OCI-LY1 (cell line): Measurements from ENCODE around the gene NUMBL.

Source experiments
- H2AFZ ChIP-seq: fragments of 200-600 bp; sonication (generic), shearing (Covaris generic); 2 replicates; pipeline ENCODE4 v1.6.0; 2014; ENCODE audit warnings: antibody characterized with exemption, mild to moderate bottlenecking, low read length
- H3F3A ChIP-seq: fragments of 200-600 bp; sonication (generic), shearing (Covaris generic); 2 replicates; pipeline ENCODE4 v1.6.0; 2014; ENCODE audit warnings: mild to moderate bottlenecking, antibody characterized with exemption, low read length, moderate library complexity; ENCODE audit not compliant: insufficient read depth
- H3K27ac ChIP-seq: fragments of 200-600 bp; sonication (generic); 2 replicates; pipeline ENCODE4 v1.5.1; 2014; ENCODE audit warnings: low read length, mixed run types, mild to moderate bottlenecking, low read depth; ENCODE audit not compliant: poor library complexity, severe bottlenecking
- H3K27me3 ChIP-seq: fragments of 200-600 bp; sonication (generic); 2 replicates; pipeline ENCODE4 v1.6.0; 2014; ENCODE audit warnings: antibody characterized with exemption, mild to moderate bottlenecking, low read length, moderate library complexity; ENCODE audit not compliant: insufficient read depth
- H3K36me3 ChIP-seq: fragments of 200-600 bp; sonication (generic); 2 replicates; pipeline ENCODE4 v1.6.1; 2014; ENCODE audit warnings: mild to moderate bottlenecking, antibody characterized with exemption, low read length, moderate library complexity, mixed read lengths; ENCODE audit not compliant: insufficient read depth
- H3K4me1 ChIP-seq: fragments of 200-600 bp; sonication (generic); 2 replicates; pipeline ENCODE4 v1.5.1; 2014; ENCODE audit warnings: mild to moderate bottlenecking, low read length, moderate library complexity; ENCODE audit not compliant: insufficient read depth, severe bottlenecking
- H3K4me2 ChIP-seq: fragments of 200-600 bp; sonication (generic), shearing (Covaris generic); 2 replicates; pipeline ENCODE4 v1.6.1; 2014; ENCODE audit warnings: low read length
- H3K4me3 ChIP-seq: fragments of 200-600 bp; sonication (generic); 2 replicates; pipeline ENCODE4 v1.5.1; 2014; ENCODE audit warnings: low read length, low read depth, mild to moderate bottlenecking, mixed read lengths; ENCODE audit not compliant: poor library complexity, severe bottlenecking
- H3K79me2 ChIP-seq: fragments of 200-600 bp; shearing (Covaris generic); 2 replicates; pipeline ENCODE4 v1.6.1; 2016; ENCODE audit warnings: mixed run types, low read length, mixed read lengths; ENCODE audit not compliant: insufficient read depth
- H3K9ac ChIP-seq: fragments of 200-600 bp; sonication (generic), shearing (Covaris generic); 2 replicates; pipeline ENCODE4 v1.6.1; 2014; ENCODE audit warnings: mild to moderate bottlenecking, low read length, mixed read lengths
- H3K9me2 ChIP-seq: fragments of 200-600 bp; sonication (generic), shearing (Covaris generic); 2 replicates; pipeline ENCODE4 v1.6.1; 2014; ENCODE audit warnings: low read depth, mild to moderate bottlenecking, low read length, mixed read lengths
- H3K9me3 ChIP-seq: fragments of 200-600 bp; shearing (Covaris generic); 2 replicates; pipeline ENCODE4 v1.6.1; 2014; ENCODE audit warnings: low read length, mixed read lengths
- H4K20me1 ChIP-seq: fragments of 200-600 bp; sonication (generic), shearing (Covaris generic); 2 replicates; pipeline ENCODE4 v1.6.0; 2016; ENCODE audit warnings: mild to moderate bottlenecking, low read length; ENCODE audit not compliant: insufficient read depth
- EZH2 ChIP-seq: fragments of 200-600 bp; sonication (generic), shearing (Covaris generic); IDR thresholded peaks from 2 replicates; pipeline ENCODE4 v1.8.0; 2017; ENCODE audit warnings: borderline replicate concordance, mixed run types, mild to moderate bottlenecking, antibody characterized with exemption, low read length, moderate library complexity, mixed read lengths
- TF ChIP-seq, protein P1 (sequence below): fragments of 200-600 bp; sonication (generic), shearing (Covaris generic); IDR thresholded peaks from 2 replicates; pipeline ENCODE4 v1.5.1; 2017; ENCODE audit warnings: mild to moderate bottlenecking, antibody characterized with exemption, low read length, moderate library complexity, mixed read lengths

NUMBL gene

DNA sequence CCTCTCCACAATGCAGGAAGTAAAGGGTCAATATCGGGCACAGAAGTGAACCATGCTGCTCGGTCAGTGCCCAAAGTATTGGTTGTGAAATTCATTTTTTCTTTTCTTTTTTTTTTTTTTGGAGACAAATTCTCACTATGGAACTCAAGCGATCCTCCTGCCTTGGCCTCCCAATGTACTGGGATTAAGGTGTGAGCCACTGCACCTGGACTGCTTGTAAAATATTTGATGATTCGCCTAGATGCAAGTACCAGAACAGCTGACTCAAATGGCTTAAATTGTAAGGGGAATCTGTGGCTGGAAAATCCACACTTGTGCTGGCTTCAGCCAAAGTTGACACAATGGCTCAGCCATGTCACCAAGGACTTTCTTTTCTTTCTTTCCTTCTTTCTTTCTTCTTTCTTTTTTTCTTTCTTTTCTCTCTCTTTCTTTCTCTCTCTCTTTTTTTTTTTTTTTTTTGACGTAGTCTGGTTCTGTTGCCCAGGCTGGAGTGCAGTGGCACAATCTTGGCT, 43.7 kb downstream of the NUMBL start:
- Histone ChIP-seq H2AFZ (no peak overlapping the region), H3K27ac (no peak overlapping the region)
- TF ChIP-seq EZH2: no peak
- TF ChIP-seq, protein P1, sequence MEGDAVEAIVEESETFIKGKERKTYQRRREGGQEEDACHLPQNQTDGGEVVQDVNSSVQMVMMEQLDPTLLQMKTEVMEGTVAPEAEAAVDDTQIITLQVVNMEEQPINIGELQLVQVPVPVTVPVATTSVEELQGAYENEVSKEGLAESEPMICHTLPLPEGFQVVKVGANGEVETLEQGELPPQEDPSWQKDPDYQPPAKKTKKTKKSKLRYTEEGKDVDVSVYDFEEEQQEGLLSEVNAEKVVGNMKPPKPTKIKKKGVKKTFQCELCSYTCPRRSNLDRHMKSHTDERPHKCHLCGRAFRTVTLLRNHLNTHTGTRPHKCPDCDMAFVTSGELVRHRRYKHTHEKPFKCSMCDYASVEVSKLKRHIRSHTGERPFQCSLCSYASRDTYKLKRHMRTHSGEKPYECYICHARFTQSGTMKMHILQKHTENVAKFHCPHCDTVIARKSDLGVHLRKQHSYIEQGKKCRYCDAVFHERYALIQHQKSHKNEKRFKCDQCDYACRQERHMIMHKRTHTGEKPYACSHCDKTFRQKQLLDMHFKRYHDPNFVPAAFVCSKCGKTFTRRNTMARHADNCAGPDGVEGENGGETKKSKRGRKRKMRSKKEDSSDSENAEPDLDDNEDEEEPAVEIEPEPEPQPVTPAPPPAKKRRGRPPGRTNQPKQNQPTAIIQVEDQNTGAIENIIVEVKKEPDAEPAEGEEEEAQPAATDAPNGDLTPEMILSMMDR: no peak

DNA sequence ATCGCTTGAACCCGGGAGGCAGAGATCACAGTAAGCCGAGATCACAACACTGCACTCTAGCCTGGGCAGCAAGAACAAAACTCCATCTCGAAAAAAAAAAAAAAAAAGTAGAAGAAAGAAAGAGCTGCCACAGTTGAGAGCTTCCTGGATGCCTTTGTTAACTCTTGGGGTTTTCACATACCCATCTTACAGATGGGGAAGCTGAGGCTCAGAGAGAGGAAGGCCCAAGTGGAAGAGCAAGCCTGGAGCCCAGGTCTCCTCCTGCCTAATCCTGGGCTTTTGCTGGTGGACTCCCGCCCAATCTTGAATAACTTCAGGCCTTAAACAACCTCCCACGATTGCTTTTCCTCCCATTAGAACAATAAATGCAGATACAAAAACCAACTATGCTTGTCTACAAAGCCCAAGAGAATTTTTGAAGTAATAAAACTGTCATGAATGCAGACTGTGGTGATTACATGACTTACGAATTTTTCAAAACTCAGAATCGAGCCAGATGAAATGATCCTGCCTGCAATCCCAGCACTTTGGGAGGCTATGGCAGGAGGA, 47.6 kb downstream of the NUMBL start:
- H3K79me2 ChIP-seq: no peaks in the 10 kb centered on the region
- no peaks in the 10 kb centered on the region for H3F3A ChIP-seq

More for the DNA sequence above, 43.7 kb downstream of the NUMBL start:
- no peaks in the 10 kb centered on the region for H3K79me2 ChIP-seq
- peaks cover 5% of the 10 kb centered on the region; the same call in 1 of the 2 replicates for H3K27me3 ChIP-seq
- H3K4me3 ChIP-seq: no peak overlapping the region
- H3K36me3 ChIP-seq: no peaks in the 10 kb centered on the region
- no peaks in the 10 kb centered on the region for H4K20me1 ChIP-seq
- H3K9me2 ChIP-seq: no peaks in the 10 kb centered on the region
- H3K4me1 ChIP-seq: no peaks in the 10 kb centered on the region
- peaks cover 4% of the 10 kb centered on the region; the same call in 1 of the 2 replicates for H3K9me3 ChIP-seq
- no peak overlapping the region for H3K9ac ChIP-seq
- H3K4me2 ChIP-seq: no peak overlapping the region
- H3F3A ChIP-seq: no peaks in the 10 kb centered on the region

DNA sequence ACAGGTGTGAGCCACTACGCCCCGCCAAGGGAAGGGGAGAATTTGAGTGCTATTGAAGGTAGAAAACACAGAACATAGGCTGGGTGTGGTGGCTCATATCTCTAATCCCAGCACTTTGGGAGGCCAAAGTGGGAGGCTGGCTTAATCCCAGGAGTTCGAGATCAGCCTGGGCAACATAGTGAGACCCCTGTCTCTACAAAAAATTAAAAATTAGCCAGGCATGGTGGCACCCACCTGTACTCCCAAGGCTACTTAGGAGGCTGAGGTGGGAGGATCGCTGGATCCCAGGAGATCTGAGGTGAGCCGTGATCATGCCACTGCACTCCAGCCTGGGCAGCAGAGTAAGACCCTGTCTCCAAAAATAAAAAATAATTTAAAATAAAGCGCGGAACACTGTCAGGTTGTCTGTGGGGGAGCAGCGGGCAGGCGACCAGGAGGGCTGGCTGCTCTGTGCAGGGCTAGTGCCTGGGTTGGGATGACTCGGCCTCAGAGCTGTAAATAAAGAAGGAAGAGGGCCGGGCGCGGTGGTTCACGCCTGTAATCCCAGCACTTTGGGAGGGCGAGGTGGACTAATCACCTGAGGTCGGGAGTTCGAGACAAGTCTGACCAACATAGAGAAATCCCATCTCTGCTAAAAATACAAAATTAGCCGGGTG, 48.3 kb downstream of the NUMBL start:
- H2AFZ ChIP-seq: no peak overlapping the region
- H3K27me3 ChIP-seq: no peaks in the 10 kb centered on the region

More for the DNA sequence above, 47.6 kb downstream of the NUMBL start:
- TF ChIP-seq, protein P1: no peak
- TF ChIP-seq EZH2: no peak
- no peak overlapping the region for H3K4me2 ChIP-seq
- H3K4me1 ChIP-seq: peaks cover 12% of the 10 kb centered on the region
- H3K27ac ChIP-seq: no peak overlapping the region
- no peaks in the 10 kb centered on the region for H3K9me3 ChIP-seq
- H3K36me3 ChIP-seq: no peaks in the 10 kb centered on the region
- no peak overlapping the region for H2AFZ ChIP-seq
- H3K4me3 ChIP-seq: no peak overlapping the region
- H3K9ac ChIP-seq: no peak overlapping the region
- H3K9me2 ChIP-seq: no peaks in the 10 kb centered on the region
- H3K27me3 ChIP-seq: no peaks in the 10 kb centered on the region
- H4K20me1 ChIP-seq: no peaks in the 10 kb centered on the region

More for the DNA sequence above, 48.3 kb downstream of the NUMBL start:
- Histone ChIP-seq H4K20me1 (no peaks in the 10 kb centered on the region), H3F3A (no peaks in the 10 kb centered on the region), H3K4me2 (no peak overlapping the region), H3K9ac (no peak overlapping the region), H3K9me3 (no peaks in the 10 kb centered on the region), H3K27ac (no peak overlapping the region), H3K9me2 (no peaks in the 10 kb centered on the region), H3K4me1 (peaks cover 12% of the 10 kb centered on the region), H3K36me3 (no peaks in the 10 kb centered on the region), H3K79me2 (no peaks in the 10 kb centered on the region), H3K4me3 (no peak overlapping the region)
- TF ChIP-seq, protein P1: no peak
- TF ChIP-seq EZH2: no peak
